ENCODE results near the gene SPATA6L.

Gene SPATA6L

GRCh38 chr9:4581035-4581760, 85.1 kb downstream of the SPATA6L start:
- no peak for DNase-seq

DNA sequence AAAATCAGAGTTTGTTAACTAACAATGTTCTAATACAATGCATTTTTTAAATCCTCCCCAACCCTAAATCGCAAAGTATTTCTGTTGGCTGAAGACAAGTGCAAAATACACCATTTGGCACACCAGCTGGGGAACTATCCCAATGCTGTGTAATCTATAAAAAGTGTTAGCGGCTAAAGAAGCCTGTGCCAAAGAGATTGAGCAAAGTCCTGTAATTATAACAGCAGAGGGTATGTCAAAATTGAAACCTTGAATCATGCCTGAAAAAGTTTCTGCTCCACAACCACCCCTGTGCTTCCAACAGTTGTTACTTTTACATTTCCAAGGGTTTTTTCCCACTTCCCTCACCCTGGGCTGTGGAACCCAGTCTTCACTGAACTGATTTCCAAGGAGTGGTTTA, 87.3 kb downstream of the SPATA6L start:
- no peak for DNase-seq

- no peak for DNase-seq
These were observed 89.8 kb downstream of the SPATA6L start for GRCh38 chr9:4576448-4576847.

DNA sequence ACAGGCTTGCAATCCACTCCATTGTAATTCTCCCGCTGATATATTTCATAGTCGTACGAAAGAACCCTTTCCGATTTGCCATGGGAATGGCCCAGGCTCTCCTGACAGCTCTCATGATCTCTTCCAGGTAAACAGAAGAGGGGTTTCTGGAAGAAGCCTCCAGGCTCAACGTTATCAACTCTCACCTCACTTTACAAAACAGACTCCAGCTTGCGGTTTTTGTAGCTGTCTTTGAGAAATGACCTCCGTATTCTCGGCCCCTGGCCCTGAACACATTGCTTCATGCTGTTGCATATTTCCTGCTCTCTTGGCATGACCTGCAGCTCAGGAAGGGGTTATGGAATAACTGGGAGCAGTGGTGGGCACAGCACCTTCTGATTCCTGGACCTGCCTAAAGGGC, 90.3 kb downstream of the SPATA6L start:
- no peak for DNase-seq

DNA sequence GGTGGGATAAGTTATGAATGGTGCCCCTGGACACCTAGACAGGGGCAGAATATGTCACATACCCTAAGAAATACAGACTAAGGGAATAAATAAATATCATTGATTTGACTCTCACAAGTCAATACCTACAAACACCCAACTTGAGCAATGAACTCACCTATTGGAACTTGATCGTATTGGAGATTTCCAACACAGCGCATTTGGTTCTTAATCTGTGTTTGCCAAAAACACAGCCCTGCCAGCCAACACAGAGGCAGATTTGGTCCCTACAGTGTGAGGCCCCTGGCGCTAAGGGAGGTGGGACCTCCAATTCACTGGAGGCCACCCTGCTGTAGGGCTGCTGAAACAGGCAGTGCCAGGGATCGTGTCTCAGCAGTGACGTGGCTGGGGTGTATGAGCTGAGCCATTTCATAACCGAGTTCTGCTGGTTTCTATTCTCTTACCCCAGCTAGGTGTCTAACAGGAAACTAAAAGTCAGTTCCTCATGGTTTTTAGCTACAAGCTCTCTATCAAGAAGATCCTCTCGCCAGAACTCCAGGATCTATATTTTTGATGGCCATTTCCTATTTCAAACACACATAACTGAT, 91.5 kb downstream of the SPATA6L start:
- DNase-seq: no peak

- DNase-seq: no peak
These were observed 92.5 kb downstream of the SPATA6L start for GRCh38 chr9:4573634-4574389.

GRCh38 chr9:4573176-4573575, 93.1 kb downstream of the SPATA6L start:
- DNase-seq: no peak

DNA sequence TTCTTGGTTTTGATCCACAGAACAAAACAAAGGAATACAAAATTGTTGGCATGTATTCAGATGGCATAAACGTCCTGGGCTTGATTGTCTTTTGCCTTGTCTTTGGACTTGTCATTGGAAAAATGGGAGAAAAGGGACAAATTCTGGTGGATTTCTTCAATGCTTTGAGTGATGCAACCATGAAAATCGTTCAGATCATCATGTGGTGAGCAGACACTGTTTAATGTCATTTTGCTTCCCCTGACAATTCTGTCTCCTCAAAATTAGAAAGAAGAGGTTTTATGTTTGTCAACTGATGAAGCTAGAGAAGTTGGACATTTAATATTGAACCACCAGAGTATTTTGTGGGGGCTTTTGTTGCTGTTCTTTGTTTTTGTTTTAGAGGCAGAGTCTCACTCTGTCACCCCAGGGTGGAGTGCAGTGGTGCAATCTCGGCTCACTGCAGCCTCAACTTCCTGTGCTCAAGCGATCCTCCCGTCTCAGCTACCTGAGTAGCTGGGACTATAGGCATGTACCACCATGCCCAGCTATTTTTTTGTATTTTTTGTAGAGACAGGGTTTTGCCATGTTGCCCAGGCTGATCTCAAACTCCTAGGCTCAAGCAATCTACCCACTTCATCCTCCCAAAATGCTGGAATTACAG, 94.0 kb downstream of the SPATA6L start:
- no peak for DNase-seq

DNA sequence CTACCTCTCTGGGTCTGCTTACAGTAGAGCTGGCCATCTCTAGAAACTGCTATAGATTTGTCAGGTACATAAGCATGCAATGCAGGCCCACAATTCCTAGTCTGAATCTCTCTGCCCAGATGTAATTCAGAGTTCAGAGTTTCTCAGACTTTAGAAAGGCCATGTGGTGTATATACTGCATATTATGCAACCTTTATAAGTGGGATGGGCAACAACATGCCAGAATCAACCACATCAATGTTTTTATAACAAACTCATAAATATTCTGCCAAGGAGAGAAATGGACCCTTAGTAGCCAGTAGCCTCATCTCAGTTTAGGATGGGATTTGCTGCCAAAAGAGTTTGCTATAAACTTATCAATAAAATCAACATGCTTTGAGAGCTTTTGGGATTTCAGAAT, 97.2 kb downstream of the SPATA6L start:
- DNase-seq: no peak

DNA sequence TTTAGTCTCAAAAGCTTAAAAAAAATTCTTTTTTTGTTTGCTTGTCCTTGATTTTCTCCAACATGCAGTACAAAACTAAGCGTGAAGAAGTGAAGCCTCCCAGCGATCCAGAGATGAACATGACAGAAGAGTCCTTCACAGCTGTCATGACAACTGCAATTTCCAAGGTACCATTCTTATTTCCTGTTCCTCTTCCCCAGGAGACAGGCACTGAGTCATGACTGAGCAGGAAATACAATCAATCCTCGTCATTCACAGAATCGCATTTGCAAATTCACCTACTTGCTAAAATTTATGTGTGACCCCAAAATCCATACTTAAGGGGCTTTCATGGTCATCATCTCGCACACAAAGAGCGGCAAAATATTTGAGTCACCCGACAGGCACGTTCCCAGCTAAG, 98.7 kb downstream of the SPATA6L start:
- DNase-seq: no peak

GRCh38 chr9:4566806-4567205, 99.5 kb downstream of the SPATA6L start:
- no peak for DNase-seq

GRCh38 chr9:4563105-4563504, 103.2 kb downstream of the SPATA6L start:
- DNase-seq: no peak

- DNase-seq: no peak
These were observed 106.8 kb downstream of the SPATA6L start for GRCh38 chr9:4559261-4560182.

- DNase-seq: no peak
These were observed 107.8 kb downstream of the SPATA6L start for GRCh38 chr9:4558371-4558998.

DNA sequence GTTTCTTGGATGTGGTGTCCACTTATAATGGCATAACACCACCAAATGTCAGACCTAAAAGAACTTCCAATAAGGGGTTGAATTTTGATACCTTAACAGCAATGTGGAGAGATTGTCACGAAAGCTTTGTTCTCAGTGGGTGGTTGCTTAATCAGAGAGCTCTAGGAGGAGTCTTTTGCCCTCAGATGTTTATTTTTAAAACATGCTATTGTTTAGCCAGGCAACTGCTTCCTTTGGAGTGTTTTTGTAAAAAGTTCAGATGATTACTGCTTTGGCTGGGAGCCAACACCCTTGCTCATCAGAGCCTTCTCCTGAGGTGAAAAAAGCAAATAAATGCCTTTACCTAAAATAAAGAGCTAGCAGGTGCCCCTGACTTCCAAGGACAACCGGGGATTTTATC, 111.0 kb downstream of the SPATA6L start:
- DNase-seq: no peak

GRCh38 chr9:4553951-4554381, 112.3 kb downstream of the SPATA6L start:
- no peak for DNase-seq

DNA sequence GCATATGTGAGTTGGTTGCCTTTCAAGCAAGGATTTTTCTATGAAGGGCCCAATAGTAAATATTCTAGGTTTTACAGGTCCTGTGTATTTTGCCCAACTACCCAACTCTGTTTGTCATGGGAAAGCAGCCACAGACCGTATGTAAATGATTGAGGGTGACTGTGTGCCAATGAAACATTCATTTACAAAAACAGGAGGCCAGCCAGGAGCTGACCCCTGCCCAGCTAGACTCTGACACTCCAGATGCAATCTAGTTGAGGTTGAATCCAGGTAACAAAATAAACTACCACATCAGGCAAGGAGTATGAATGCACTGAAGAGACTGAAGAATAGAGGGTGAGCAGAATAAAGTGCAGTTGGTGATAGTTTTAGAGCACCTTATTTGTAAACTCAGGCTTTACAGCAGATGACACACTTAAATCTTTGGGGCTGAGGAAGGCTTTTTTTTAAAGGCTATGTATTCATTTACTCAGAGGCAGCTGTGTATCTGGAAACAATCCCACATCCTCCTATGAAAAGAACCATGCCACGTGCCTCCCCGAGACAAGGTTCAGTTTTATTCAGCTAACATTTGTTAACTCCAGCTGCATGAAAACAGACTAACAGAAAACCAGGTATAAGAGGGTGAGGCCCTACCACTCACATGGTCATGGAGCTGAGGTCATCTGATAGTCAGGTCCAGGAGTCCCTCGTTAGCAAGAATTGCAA, 115.3 kb downstream of the SPATA6L start:
- no peak for DNase-seq

- no peak for DNase-seq
These were observed 116.5 kb downstream of the SPATA6L start for GRCh38 chr9:4549751-4550295.

GRCh38 chr9:4548811-4549725, 117.2 kb downstream of the SPATA6L start:
- no peak for DNase-seq
